HepG2 (cell line): ENCODE data around the gene SULT1C4. TPM values are rescaled to one million over a fixed set of nuclear protein-coding genes. Genes with fewer than 3 reads are reported as not detected.

ENCODE experiments used
- ARID5B ChIP-seq: IDR thresholded peaks from 2 replicates; pipeline ENCODE4 v1.4.0; 2020; ENCODE audit warnings: mild to moderate bottlenecking, missing genetic modification reagents
- CBX5 ChIP-seq: sonication (generic); formaldehyde crosslinking; IDR thresholded peaks from 2 replicates; pipeline ENCODE4 v1.4.0; 2020; ENCODE audit warnings: missing genetic modification reagents, borderline replicate concordance
- CEBPG ChIP-seq: IDR thresholded peaks from 2 replicates; pipeline ENCODE4 v1.6.1; 2016
- CTCF ChIP-seq: sonication (generic); formaldehyde crosslinking; IDR thresholded peaks from 2 replicates; pipeline ENCODE4 v1.5.0; 2020; ENCODE audit warnings: mild to moderate bottlenecking, missing genetic modification reagents, moderate library complexity
- DRAP1 ChIP-seq: IDR thresholded peaks from 2 replicates; pipeline ENCODE4 v1.6.1; 2016; ENCODE audit warnings: missing genetic modification reagents, missing compliant biosample characterization
- ERF ChIP-seq: IDR thresholded peaks from 2 replicates; pipeline ENCODE4 v1.6.1; 2018; ENCODE audit warnings: missing biosample characterization, missing genetic modification reagents
- GATAD2A ChIP-seq: IDR thresholded peaks from 2 replicates; pipeline ENCODE4 v1.6.1; 2016
- IRF2 ChIP-seq: IDR thresholded peaks from 2 replicates; pipeline ENCODE4 v1.6.1; 2018; ENCODE audit warnings: missing genetic modification reagents, missing compliant biosample characterization
- KAT8 ChIP-seq: IDR thresholded peaks from 2 replicates; pipeline ENCODE4 v1.6.1; 2016; ENCODE audit warnings: missing genetic modification reagents, missing compliant biosample characterization
- MIXL1 ChIP-seq: IDR thresholded peaks from 2 replicates; pipeline ENCODE4 v1.6.1; 2016
- PBX3 ChIP-seq: sonication (generic); formaldehyde crosslinking; IDR thresholded peaks from 2 replicates; pipeline ENCODE4 v1.8.1; 2023; ENCODE audit warnings: missing genetic modification reagents, inconsistent platforms, borderline replicate concordance
- RAD21 ChIP-seq: fragments of 450-650 bp; formaldehyde crosslinking; IDR thresholded peaks from 2 replicates; pipeline ENCODE4 v1.5.0; 2020; ENCODE audit warnings: mild to moderate bottlenecking
- RXRB ChIP-seq: IDR thresholded peaks from 2 replicates; pipeline ENCODE4 v1.6.1; 2016; ENCODE audit warnings: borderline replicate concordance, missing genetic modification reagents, missing compliant biosample characterization
- SRF ChIP-seq: IDR thresholded peaks from 2 replicates; pipeline ENCODE4 v1.6.1; 2011; ENCODE audit warnings: mild to moderate bottlenecking, low read depth, low read length, moderate library complexity
- TEAD3 ChIP-seq: optimal IDR thresholded peaks from 2 replicates; pipeline ENCODE3; 2016; ENCODE audit warnings: borderline replicate concordance
- THAP11 ChIP-seq: IDR thresholded peaks from 2 replicates; pipeline ENCODE4 v1.6.1; 2016; ENCODE audit warnings: missing biosample characterization, missing genetic modification reagents
- XRCC5 ChIP-seq: fragments of 200-400 bp; formaldehyde crosslinking; optimal IDR thresholded peaks from 2 replicates; pipeline ENCODE3; 2017; ENCODE audit warnings: mild to moderate bottlenecking, low read length
- ZMYM4 ChIP-seq: sonication (generic); formaldehyde crosslinking; IDR thresholded peaks from 2 replicates; pipeline ENCODE4 v1.8.1; 2023; ENCODE audit warnings: mild to moderate bottlenecking, missing genetic modification reagents
- ZNF136 ChIP-seq: sonication (generic); formaldehyde crosslinking; IDR thresholded peaks from 2 replicates; pipeline ENCODE4 v1.8.1; 2022; ENCODE audit warnings: low read depth, mild to moderate bottlenecking, moderate library complexity, missing genetic modification reagents
- ZNF143 ChIP-seq: sonication (generic); formaldehyde crosslinking; IDR thresholded peaks from 2 replicates; pipeline ENCODE4 v1.4.0; 2020; ENCODE audit warnings: missing genetic modification reagents
- ZNF205 ChIP-seq: IDR thresholded peaks from 2 replicates; pipeline ENCODE4 v1.6.1; 2018; ENCODE audit warnings: missing biosample characterization, missing genetic modification reagents
- polyA plus RNA-seq, 8 experiments: library from polyadenylated mRNA; depleted of rRNA in 3 of 8; stranded (reverse) in 7 of 8; unstranded in 1 of 8; fragments of >200 nt; fragmentation: Illumina TruSeq in 4 of 8; extraction: Trizol in 4 of 8; gene quantifications; 2 replicates each; pipeline versions ENCODE4 v1.2.1 to v1.2.3, GENCODE V29; 2011 to 2016; ENCODE audit warnings: low read depth in 4 of 8, missing spikeins in 1 of 8, mixed read lengths in 1 of 8; ENCODE audit not compliant: insufficient read depth in 1 of 8
- total RNA-seq, 5 experiments: library from RNA; depleted of rRNA; stranded (reverse); fragments of >200 nt; fragmentation: Illumina TruSeq; extraction: Trizol; gene quantifications; 2 replicates each; pipeline ENCODE4 v1.2.3, GENCODE V29; 2016; ENCODE audit warnings: low read depth in 1 of 5

The SULT1C4 gene
- total and polyA plus RNA-seq, 2 of the 13 experiments (the other 11 are each of a cell fraction or from before 2014, with no cell fraction given), result 1.3 to 8.6 TPM

- TF ChIP-seq TEAD3 (CRISPR knock-in tag) (peak; percentile 97), XRCC5 (peak; percentile 57), IRF2 (CRISPR knock-in tag) (peak; percentile 81; the same call in 1 of the 2 replicates), RAD21 (CRISPR knock-in tag) (peak; percentile 84), GATAD2A (CRISPR knock-in tag) (peak; percentile 61; the same call in 1 of the 2 replicates), THAP11 (CRISPR knock-in tag) (peak; percentile 26; the same call in 1 of the 2 replicates), MIXL1 (CRISPR knock-in tag) (peak; percentile 76; the same call in 1 of the 2 replicates), CBX5 (0 out of 2 replicates have a peak, but pooled peaks have one; percentile 64), RXRB (CRISPR knock-in tag) (peak; percentile 26; the same call in 1 of the 2 replicates), CTCF (CRISPR knock-in tag) (peak; percentile 93), KAT8 (CRISPR knock-in tag) (0 out of 2 replicates have a peak, but pooled peaks have one; percentile 26), ERF (CRISPR knock-in tag) (peak; percentile 71; the same call in 1 of the 2 replicates), PBX3 (CRISPR knock-in tag) (no peak), DRAP1 (CRISPR knock-in tag) (0 out of 2 replicates have a peak, but pooled peaks have one; percentile 20), ZNF205 (peak; percentile 59; the same call in 1 of the 2 replicates), ZNF143 (CRISPR knock-in tag) (no peak), CEBPG (CRISPR knock-in tag) (peak; percentile 40; the same call in 1 of the 2 replicates), SRF (no peak), ZNF136 (CRISPR knock-in tag) (0 out of 2 replicates have a peak, but pooled peaks have one; percentile 45), ARID5B (CRISPR knock-in tag) (peak; percentile 71), ZMYM4 (CRISPR knock-in tag) (peak; percentile 36; the same call in 1 of the 2 replicates)
Measured at GRCh38 chr2:108417254-108417653, 39.5 kb downstream of the SULT1C4 start (continued).
